ENCODE measurements around the gene CAB39.

GRCh38 chr2:230819433-230819832 is 106.8 kb downstream of the CAB39 start:
- no peak for TF ChIP-seq ZFP3 (CRISPR knock-in tag; IDR thresholded peaks at IDR 0.05)
- TF ChIP-seq PPARA (CRISPR knock-in tag; IDR thresholded peaks at IDR 0.05; ENCODE audit: borderline replicate concordance): no peak
- no peak for TF ChIP-seq PATZ1 (CRISPR knock-in tag; IDR thresholded peaks at IDR 0.05; ENCODE audit: borderline replicate concordance)
- TF ChIP-seq ZFP30 (CRISPR knock-in tag; IDR thresholded peaks at IDR 0.05): no peak
- TF ChIP-seq ZNF565 (CRISPR knock-in tag; conservative IDR thresholded peaks at IDR 0.05; ENCODE audit: low read depth): no peak

Measured in SK-N-SH treated with all-trans-retinoic acid at 6 μM for 48 hours (cell line).